Muscle of leg (tissue), 11 donors: Measurements from ENCODE around the gene PLA2G7. TPM values are rescaled to one million over a fixed set of nuclear protein-coding genes. Genes with fewer than 3 reads are reported as not detected.

ENCODE experiments used
- DNase-seq: peaks from one replicate; pipeline ENCODE4 v3.0.0; 2013
- H3K27ac ChIP-seq: one replicate; pipeline ENCODE4 v1.5.1; 2013; ENCODE audit warnings: mild to moderate bottlenecking, low read length, control low read depth
- H3K27me3 ChIP-seq: one replicate; pipeline ENCODE4 v1.6.1; 2013; ENCODE audit warnings: low read length; ENCODE audit not compliant: control insufficient read depth, insufficient read depth
- H3K36me3 ChIP-seq: one replicate; pipeline ENCODE4 v1.6.1; 2013; ENCODE audit warnings: low read length; ENCODE audit not compliant: control insufficient read depth, insufficient read depth
- H3K4me1 ChIP-seq: one replicate; pipeline ENCODE4 v1.6.1; 2013; ENCODE audit warnings: low read length; ENCODE audit not compliant: control insufficient read depth, insufficient read depth
- H3K4me3 ChIP-seq: one replicate; pipeline ENCODE4 v1.5.1; 2013; ENCODE audit warnings: low read length, control low read depth
- H3K9me3 ChIP-seq: replicated peaks from 2 replicates; pipeline ENCODE4 v1.6.1; 2013; ENCODE audit warnings: low read depth, low read length; ENCODE audit not compliant: control insufficient read depth
- WGBS: methylation state at CpG from one replicate; pipeline ENCODE4 v1.1.5; 2013; ENCODE audit warnings: missing lambda C conversion rate; ENCODE audit not compliant: insufficient coverage; 5-methylcytosine and 5-hydroxymethylcytosine counted together
- polyA plus RNA-seq, 8 donors: library from polyadenylated mRNA; unstranded; fragments of 120-200 nt; gene quantifications; one replicate each; pipeline versions ENCODE4 v1.2.1 to v1.2.3, GENCODE V29; 2013; ENCODE audit warnings: inconsistent platforms in 1 of 8, low replicate concordance in 1 of 8; ENCODE audit not compliant: insufficient read length in 8 of 8, insufficient read depth in 1 of 8
- total RNA-seq: library from RNA; stranded (reverse); fragments of 120-200 nt; gene quantifications from one replicate; pipeline ENCODE4 v1.2.4, GENCODE V29; 2013

Gene PLA2G7
- total and polyA plus RNA-seq, 9 donors, result 0.75 to 1.7 (median 1.2) TPM

DNA sequence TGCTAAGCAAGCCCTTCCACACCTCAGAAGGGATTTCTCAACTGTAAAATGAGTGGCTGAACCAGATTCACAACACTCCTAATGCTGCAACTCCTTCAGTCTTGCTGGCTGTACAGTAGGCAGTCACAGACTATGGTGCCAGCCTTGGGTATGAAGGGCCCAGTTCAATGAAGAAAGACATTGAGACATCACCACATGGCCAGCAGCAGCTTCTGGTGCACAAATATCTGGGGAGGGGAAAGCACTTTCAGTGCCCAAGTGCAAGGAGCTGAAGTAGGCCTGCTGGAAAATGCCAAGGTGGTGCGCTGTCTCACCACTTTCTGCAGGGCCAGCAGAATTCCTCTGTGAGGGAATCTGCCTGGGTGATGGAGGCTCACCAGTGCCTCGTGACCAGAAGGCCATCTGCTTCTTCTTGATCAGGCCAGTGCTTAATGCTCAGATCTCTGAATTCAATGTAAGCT is 1.8 kb downstream of the PLA2G7 start:
- no peaks in the 10 kb centered on the region for H3K36me3 ChIP-seq
- no peak overlapping the region for H3K4me3 ChIP-seq
- DNase-seq, result no peak
- peaks cover 4% of the 10 kb centered on the region for H3K4me1 ChIP-seq
- H3K27me3 ChIP-seq, result peaks cover 11% of the 10 kb centered on the region
- 88% methylated on average over 2 of the region's 2 CpGs for WGBS
- no peak overlapping the region for H3K27ac ChIP-seq
- no peaks in the 10 kb centered on the region for H3K9me3 ChIP-seq

DNA sequence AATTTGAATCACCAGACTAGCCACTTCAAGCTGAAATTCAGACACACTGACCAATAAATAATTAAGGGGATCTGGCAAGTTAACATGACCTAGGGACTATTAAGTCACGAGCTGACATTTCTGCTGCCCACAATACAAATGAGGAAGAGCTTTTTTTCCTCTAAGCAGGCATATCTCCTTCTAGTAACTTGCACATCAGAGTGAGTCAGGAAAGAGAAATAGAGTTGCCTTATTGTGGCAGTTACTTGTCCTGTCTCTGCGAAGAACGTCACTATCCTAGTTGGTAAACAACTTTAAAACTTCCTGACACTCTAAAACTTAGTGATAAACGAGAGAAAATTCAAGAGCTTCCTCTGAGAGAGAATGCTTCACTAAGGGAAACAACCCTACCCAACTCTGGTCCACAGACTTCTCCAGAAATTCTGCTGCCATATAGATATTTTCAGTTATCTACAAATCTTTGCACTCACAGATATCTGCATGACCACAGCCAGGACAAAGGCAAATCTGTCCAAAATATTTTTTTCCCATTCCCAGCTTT is 4.2 kb downstream of the PLA2G7 start:
- no peak overlapping the region for H3K27ac ChIP-seq
- no peaks in the 10 kb centered on the region for H3K9me3 ChIP-seq
- peak; percentile 67 for DNase-seq
- H3K4me3 ChIP-seq, result no peak overlapping the region
- peaks cover 4% of the 10 kb centered on the region for H3K4me1 ChIP-seq
- peaks cover 11% of the 10 kb centered on the region for H3K27me3 ChIP-seq
- 0% methylated on average over 1 of the region's 4 CpGs for WGBS
- H3K36me3 ChIP-seq, result no peaks in the 10 kb centered on the region

DNA sequence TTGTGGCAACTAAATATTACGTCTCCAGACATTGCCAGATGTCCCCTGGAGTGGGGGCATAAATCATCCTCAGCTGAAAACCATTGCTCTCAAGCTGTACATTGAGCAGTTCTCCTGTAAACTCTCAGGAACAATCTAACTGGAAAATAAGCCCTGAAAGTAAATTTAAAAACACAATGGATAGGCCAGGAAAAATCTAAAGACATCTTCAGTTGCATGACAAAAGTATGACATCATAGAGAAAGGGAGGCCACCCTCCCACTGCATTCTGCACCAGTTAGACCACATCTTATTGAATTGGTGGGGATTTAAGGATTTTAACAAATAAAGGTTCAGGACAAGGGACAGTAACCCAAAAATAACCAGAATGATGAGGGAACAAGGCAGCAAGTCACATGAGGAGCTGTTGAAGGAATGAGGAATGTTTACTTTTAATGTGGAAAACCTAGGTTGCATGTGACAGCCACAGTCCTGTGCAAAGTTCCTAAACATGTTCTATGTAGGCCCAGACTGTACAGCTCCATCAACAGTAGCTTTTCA is 5.3 kb downstream of the PLA2G7 start:
- 56% methylated on average over 1 of the region's 1 CpG for WGBS
- Histone ChIP-seq H3K27ac (no peak overlapping the region), H3K36me3 (no peaks in the 10 kb centered on the region), H3K27me3 (peaks cover 5% of the 10 kb centered on the region), H3K4me1 (no peaks in the 10 kb centered on the region), H3K4me3 (no peak overlapping the region), H3K9me3 (no peaks in the 10 kb centered on the region)
- DNase-seq, result no peak

DNA sequence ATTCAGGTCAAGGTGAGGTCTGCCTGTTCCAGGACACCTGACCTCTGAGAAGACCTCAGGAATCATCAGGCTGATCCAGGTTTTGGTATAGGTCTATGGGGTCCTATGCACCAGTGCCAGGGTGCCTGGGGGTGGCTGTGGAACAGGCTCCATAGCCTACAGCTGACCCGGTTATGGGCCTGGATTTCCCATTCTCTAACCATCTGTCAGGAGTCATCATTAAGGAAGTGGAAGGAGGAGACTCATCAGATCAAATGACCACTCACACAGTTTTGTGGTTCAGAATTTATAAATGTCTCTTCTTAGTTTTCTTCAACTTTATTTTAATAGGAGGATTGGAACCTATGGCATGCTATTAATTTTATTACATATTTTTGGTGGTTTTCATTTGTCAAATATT is 14.8 kb downstream of the PLA2G7 start:
- DNase-seq, result no peak
- WGBS, result no CpG with 5 or more reads among the region's 1 CpG
- H3K9me3 ChIP-seq, result no peaks in the 10 kb centered on the region
- no peak overlapping the region for H3K27ac ChIP-seq
- no peak overlapping the region for H3K4me3 ChIP-seq
- H3K4me1 ChIP-seq, result no peaks in the 10 kb centered on the region
- H3K27me3 ChIP-seq, result no peaks in the 10 kb centered on the region
- H3K36me3 ChIP-seq, result no peaks in the 10 kb centered on the region

DNA sequence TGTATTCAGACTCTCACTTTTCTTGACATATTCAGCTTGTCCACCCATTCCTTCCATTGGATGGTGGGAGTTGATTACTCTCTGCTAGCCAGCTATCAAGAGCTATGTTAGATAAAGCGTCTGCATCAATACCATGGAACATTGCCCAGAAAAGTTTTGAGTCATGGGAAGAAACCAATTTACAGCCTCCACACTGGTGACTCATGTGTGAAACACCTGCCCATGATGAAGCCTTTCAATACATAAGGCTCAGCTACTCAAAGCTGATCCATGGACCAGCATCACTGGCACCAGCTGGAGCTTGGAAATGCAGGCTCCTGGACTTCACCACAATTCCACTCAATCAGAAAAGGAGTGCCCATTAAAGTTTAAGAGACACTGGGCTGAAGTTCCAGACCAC is 16.1 kb downstream of the PLA2G7 start:
- H3K36me3 ChIP-seq, result no peaks in the 10 kb centered on the region
- H3K27me3 ChIP-seq, result no peaks in the 10 kb centered on the region
- H3K27ac ChIP-seq, result no peak overlapping the region
- DNase-seq, result no peak
- no peaks in the 10 kb centered on the region for H3K9me3 ChIP-seq
- H3K4me1 ChIP-seq, result no peaks in the 10 kb centered on the region
- no peak overlapping the region for H3K4me3 ChIP-seq
- WGBS, result no CpG with 5 or more reads among the region's 1 CpG

DNA sequence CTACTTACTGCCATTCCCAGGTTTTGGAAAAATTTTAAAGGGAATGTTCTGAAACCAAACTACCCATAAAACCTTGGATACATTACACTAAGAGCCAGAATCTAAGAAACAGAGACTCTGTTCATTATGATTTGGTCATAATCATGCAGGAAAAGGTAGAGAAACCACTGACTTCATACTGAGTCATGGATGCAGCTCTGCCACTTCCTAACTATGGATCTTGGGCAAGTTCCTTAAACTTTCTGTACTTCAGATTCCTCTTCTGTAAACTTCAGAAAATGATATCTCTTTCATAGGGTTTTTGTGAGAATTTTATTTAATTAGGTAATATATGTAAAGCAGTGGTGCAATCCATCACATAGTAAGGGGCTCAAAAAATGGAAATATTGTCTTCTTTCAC is 20.0 kb downstream of the PLA2G7 start:
- H3K27me3 ChIP-seq, result no peaks in the 10 kb centered on the region
- DNase-seq, result no peak
- H3K4me1 ChIP-seq, result no peaks in the 10 kb centered on the region
- no peak overlapping the region for H3K27ac ChIP-seq
- no peaks in the 10 kb centered on the region for H3K9me3 ChIP-seq
- H3K36me3 ChIP-seq, result no peaks in the 10 kb centered on the region
- no peak overlapping the region for H3K4me3 ChIP-seq

DNA sequence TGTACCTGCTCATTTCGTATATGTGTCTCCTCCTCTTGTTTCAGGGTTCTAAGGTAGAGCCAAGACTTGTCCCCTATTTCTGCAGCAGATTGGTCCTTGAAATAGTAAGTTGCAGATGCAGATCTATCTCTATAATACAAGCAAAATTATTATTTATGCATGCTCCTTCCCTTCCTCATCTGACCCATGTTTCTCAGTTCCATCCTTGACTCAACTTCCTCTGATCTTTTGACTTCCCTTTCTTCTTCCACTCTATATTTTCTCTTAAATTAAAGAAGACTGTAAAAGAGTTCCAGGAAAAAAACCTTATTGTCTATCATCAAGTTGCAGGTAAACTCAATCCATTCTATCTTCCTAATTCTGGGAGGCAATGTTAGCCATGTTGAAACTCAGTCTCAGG is 23.7 kb downstream of the PLA2G7 start:
- no peak overlapping the region for H3K4me3 ChIP-seq
- H3K27ac ChIP-seq, result no peak overlapping the region
- H3K4me1 ChIP-seq, result no peaks in the 10 kb centered on the region
- H3K27me3 ChIP-seq, result no peaks in the 10 kb centered on the region
- WGBS, result no CpG with 5 or more reads among the region's 1 CpG
- DNase-seq, result no peak
- H3K36me3 ChIP-seq, result no peaks in the 10 kb centered on the region
- H3K9me3 ChIP-seq, result no peaks in the 10 kb centered on the region

DNA sequence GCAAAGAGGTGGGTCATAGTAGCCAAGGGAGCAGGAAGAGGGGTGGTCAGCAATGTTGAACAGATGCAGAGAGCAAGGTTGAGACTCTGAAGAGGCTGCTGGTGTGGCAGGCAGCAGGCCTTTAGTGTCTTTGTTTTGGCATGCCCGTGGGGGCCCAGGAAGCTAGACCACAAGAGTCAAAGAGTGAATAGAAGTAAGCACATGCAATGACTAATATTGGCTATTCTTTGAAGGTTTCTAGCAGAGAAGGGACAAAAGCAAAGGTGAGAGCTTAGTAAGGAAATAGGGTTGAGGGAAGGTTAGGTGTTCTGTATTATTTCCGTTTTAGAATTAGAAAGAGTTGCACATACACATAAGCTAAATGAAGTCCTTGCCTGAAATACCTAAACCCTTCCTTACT is 28.7 kb downstream of the PLA2G7 start:
- H3K27ac ChIP-seq, result no peak overlapping the region
- no peak overlapping the region for H3K4me3 ChIP-seq
- no peaks in the 10 kb centered on the region for H3K9me3 ChIP-seq
- no peaks in the 10 kb centered on the region for H3K4me1 ChIP-seq
- WGBS, result no CpG with 5 or more reads among the region's 2 CpGs
- no peak for DNase-seq
- no peaks in the 10 kb centered on the region for H3K36me3 ChIP-seq
- H3K27me3 ChIP-seq, result no peaks in the 10 kb centered on the region

DNA sequence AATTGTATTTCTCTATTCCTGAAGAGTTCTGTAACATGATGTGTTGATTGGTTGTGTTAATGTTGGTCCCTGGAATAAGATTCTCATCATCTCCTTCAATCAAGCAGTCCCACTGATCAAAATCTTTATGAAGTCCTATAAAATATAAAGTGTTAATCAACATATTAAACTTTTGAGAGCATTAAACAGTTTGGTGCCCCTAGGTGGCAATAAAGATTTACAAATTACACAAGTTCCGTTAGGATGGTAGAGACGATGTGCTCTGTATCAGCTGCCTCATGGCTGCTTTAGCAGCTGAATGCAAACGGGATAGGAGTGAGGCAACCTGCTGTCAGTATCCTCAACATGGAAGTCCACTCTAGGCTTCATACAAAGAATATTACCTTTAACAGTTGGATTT is 30.6 kb downstream of the PLA2G7 start:
- WGBS, result no CpG with 5 or more reads among the region's 3 CpGs
- Histone ChIP-seq H3K36me3 (no peaks in the 10 kb centered on the region), H3K4me1 (no peaks in the 10 kb centered on the region), H3K27ac (no peak overlapping the region), H3K27me3 (no peaks in the 10 kb centered on the region), H3K4me3 (no peak overlapping the region), H3K9me3 (no peaks in the 10 kb centered on the region)
- DNase-seq, result peak; percentile 50

DNA sequence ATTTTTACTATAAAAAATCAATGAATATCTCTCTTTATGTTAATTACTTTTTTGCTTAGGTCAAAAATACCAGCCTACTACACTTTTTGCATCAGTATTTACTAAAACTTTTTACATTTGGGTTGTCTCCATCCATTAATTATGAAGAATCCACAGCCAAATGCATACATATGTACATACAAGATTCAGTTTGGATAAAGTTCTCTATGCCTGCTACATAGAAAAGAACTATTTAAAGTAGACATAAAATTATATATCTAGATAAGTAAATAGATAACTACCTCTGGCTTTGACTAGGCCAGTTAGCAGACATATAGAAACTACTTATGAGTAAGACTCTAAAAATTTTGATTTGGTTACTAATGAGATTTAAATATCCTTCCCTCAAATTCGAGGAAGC is 35.2 kb downstream of the PLA2G7 start:
- no peak for DNase-seq
- Histone ChIP-seq H3K27ac (no peak overlapping the region), H3K36me3 (no peaks in the 10 kb centered on the region), H3K4me3 (no peak overlapping the region), H3K9me3 (no peaks in the 10 kb centered on the region), H3K27me3 (no peaks in the 10 kb centered on the region), H3K4me1 (no peaks in the 10 kb centered on the region)
- WGBS, result no CpG with 5 or more reads among the region's 1 CpG

DNA sequence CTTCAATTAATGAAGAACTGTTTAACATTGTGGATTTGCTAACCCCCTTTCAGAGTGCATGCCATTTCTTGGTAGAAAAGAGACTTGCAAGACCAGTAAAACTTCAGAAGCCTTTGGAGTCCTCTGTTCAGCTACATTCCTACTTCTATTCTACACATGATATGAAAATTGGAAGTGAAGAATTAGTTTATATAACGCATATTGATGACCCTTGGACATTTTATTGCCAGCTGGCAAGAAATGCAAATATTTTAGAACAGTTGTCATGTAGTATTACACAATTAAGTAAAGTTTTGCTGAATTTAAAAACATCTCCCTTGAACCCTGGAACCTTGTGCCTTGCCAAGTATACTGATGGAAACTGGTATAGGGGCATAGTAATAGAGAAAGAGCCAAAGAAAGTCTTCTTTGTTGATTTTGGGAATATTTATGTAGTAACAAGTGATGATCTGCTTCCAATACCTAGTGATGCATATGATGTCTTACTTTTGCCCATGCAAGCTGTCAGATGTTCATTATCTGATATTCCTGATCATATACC is 44.2 kb downstream of the PLA2G7 start:
- Histone ChIP-seq H3K4me1 (peaks cover 3% of the 10 kb centered on the region), H3K9me3 (peaks cover 4% of the 10 kb centered on the region), H3K27ac (peak overlapping the region; percentile 14), H3K27me3 (no peaks in the 10 kb centered on the region), H3K36me3 (no peaks in the 10 kb centered on the region), H3K4me3 (no peak overlapping the region)
- peak; percentile 4 for DNase-seq
- no CpG with 5 or more reads among the region's 1 CpG for WGBS
